GM12873 (cell line): ENCODE data around the gene SGSM1.

Experiments used
- TF ChIP-seq, protein P1 (sequence below): IDR thresholded peaks from 2 replicates; pipeline ENCODE4 v1.5.1; 2012; ENCODE audit warnings: low read depth, mild to moderate bottlenecking, moderate library complexity, low read length, control low read depth; ENCODE audit not compliant: insufficient read depth; ENCODE audit errors: missing control alignments

Gene SGSM1

DNA sequence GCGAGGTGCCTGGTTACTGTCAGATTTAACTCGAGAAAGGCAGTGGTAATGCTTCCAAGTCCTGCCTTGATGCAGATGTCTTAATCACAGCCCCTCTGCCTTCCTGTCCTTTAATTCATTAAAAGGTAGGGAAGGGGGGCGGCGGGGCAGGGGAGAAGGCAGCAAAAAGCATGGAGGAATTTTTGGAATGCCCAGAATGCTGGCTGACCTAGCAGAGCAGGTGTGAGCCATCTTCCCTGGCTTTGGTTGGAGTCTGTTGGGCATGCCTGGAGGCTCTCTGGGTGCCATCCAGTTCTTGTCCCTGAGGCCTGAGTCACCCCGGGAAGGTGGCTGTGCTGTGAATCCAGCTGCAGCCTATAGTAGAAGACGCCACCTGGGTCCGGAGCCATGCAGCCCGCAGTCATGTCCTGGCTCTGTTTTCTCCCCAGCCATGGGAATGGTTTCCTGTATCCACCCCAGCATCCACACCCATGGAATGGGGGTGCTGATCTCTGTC, 162.1 kb downstream of the SGSM1 start:
- TF ChIP-seq, protein P1, sequence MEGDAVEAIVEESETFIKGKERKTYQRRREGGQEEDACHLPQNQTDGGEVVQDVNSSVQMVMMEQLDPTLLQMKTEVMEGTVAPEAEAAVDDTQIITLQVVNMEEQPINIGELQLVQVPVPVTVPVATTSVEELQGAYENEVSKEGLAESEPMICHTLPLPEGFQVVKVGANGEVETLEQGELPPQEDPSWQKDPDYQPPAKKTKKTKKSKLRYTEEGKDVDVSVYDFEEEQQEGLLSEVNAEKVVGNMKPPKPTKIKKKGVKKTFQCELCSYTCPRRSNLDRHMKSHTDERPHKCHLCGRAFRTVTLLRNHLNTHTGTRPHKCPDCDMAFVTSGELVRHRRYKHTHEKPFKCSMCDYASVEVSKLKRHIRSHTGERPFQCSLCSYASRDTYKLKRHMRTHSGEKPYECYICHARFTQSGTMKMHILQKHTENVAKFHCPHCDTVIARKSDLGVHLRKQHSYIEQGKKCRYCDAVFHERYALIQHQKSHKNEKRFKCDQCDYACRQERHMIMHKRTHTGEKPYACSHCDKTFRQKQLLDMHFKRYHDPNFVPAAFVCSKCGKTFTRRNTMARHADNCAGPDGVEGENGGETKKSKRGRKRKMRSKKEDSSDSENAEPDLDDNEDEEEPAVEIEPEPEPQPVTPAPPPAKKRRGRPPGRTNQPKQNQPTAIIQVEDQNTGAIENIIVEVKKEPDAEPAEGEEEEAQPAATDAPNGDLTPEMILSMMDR = no peak

DNA sequence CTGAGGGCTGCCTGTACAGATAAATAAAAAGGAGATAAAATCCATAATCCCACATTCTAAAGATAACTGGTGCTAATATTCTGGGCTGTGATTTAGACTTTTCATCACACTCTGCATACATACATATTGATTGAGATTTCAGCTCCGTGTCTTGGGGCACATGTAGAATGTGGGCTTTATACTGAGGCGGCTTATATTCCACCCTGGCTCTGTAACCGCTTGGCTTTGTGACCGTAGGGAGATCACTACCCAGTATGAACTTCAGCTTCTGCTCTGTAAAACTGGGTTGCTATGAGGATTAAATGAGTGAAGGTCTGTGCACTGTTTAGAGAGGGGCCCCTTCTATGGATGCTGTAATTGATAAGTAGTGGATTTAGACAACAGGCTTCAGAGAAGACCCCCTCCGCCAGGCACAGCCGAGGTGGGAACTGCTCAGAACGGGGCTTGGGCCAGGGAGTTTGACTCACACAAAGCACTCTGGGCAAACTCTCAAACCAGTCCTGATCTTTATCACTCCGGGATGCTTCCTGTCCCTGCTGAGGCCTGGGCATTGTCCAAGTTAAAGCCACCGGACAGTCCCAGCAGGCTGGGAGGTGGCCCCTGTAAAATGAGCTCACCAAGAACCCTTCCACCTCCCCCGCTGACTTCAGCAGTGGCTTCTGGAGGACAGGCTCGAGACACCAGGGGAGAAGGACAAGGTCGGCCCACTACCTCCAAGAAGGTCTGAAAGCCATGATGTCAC, 163.7 kb downstream of the SGSM1 start:
- TF ChIP-seq, protein P1 = no peak

DNA sequence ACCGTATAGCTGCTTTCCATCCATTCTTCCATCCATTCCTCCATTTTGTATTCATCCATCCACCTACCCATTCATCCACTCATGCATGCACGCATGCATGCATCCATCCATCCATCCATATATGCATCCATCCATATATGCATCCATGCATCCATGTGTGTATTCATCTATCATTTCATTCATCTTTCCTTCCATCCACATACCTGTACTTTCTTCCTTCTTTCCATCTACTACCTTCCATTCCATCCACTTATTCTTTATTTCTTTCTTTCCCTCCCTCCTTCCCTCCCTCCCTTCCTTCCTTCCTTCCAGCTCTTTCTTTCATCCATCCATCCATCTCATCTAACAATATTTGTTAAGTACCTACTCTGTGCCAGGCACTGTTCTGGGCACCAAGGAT, 166.4 kb downstream of the SGSM1 start:
- TF ChIP-seq, protein P1 = no peak

DNA sequence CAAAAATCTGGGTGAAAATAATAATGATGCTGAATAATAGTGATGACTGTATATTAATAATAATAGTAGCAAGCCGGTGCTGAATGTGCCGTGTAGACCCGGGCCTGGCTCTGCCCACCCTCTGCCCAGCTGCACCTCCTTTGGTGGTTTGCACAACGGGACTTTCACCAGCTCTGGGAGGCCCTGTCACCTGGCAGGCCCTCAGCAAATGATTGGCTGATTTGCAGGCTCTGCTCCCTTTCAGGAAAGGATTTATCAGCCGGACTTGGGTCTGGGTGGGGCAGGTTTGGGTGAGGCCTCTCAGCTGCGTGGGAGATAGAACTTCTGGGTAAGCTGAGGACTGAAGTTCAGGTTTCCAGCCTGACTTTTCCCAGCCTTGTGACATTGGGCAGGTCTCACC, 167.9 kb downstream of the SGSM1 start:
- TF ChIP-seq, protein P1 = no peak

DNA sequence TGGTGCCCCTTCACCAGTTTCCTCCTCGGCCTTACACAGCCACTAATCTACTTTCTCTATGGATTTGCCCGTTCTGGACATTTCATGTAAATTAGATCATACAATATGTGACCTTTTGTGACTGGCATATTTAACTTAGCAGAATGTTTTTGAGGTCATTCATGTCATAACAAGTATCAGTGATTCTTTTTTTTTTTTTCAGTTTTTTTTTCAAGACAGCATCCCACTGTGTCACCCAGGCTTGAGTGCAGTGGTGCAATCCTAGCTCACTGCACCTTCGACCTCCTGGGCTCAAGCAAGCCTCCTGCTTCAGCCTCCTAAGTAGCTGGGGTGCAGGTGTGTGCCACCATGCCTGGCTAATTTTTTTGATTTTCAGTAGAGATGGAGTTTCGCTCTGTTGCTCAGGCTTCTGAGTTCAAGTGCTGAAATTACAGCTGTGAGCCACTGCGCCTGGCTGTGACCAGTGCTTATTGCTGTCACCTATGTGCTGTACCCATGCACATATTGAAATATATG, 169.2 kb downstream of the SGSM1 start:
- TF ChIP-seq, protein P1 = no peak

DNA sequence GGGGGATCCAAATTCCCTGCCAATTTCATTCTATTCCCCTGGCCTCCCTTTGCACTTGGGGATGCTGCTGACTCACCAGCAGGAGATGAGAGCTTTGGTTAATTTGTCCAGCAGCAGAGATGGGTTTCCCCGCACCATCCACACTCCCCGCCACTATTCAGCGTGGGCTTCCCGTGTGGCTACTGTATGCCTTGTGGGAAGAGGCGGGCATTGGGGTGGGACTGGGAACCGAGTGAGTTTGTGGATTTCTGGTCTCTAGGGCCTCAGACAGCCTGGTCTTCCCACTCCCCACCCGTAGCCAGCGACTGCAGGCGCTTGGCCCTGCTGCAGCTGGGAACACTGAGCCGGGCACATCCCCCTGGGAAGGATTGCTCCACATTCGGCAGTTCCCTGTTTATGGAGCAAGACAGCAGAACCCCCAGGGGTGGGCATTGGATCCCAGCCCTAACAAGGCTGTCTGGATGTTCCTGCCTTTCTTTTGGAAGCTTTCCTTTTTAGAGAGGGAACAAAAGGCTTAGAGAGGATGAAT, 169.9 kb downstream of the SGSM1 start:
- TF ChIP-seq, protein P1 = no peak

DNA sequence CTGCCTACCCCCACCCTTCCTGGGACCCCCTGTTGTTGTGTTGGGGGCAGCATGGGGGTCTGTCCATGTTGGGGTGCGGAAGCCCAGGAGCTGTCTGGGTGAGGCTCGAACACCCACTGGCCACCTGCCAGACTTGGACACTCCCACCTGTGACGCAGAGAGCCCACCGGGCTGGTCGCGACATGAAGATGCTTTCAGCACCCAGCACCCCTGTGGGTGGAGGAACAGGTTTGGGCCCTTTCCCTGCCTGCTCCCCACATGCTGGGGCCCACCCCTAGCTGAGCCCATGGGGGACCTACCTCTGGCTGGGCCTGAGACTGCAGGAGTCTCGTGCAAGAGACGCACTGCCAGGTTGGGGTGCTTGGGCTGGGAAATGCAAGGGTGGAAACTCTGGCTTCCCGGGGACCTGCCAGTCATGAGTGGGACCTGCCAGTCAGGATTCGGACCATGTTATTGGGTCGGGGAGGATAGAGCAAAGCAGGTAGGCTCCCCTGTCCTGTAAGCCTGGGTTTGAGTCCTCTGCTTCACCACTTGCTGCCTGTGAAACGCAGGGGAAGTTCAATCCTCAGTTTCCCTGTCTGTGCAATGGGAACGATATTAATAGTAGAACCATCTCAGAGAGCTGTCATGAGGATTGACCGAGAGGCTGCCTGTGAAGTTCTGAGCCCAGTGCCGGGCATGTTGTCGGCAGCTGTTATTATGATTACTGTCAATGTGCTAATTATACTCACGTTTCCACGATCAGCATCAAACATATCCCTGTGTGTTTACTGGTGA, 170.6 kb downstream of the SGSM1 start:
- TF ChIP-seq, protein P1 = no peak
